Measurements from ENCODE around the gene NFKBIA.

- no peak for TF ChIP-seq CTCF (conservative IDR thresholded peaks at IDR 0.05)
- TF ChIP-seq ZFX (IDR thresholded peaks at IDR 0.05) = no peak
These were observed 52.7 kb downstream of the NFKBIA start for GRCh38 chr14:35351897-35352273.

Measured in C4-2B (cell line).